Hematopoietic multipotent progenitor cell treated with erythropoietin and hydrocortisone succinate and interleukin-3 and kit ligand, for 4 days (in vitro differentiated cells): ENCODE results near the gene RIOK3.
"Not testable (repeated sequence)": the region's sequence is repeated elsewhere in the genome, so short reads cannot be mapped to it uniquely, and the experiment has no call there.

Source experiments
- DNase-seq: peaks from one replicate; pipeline ENCODE4 v3.0.0-alpha.2; 2015

RIOK3 gene

DNA sequence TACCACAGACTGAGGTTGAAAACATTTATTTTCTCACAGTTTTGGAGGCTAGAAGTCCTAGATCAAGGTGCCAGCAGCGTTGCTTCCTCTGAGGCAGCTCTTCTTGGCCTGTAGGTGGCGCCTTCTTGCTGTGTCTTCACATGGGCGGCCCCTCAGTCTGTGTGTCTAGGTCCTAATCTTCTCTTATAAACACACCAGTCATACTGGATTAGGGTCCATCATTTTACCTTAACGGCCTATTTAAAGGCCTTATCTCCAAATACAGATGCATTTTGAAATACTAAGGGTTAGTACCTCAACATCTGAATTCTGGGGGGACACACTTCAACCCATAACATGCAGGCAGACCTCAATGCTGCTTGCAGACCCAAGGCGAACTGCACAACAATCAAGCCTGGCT, 45.8 kb downstream of the RIOK3 start:
- DNase-seq = peak; percentile 95

DNA sequence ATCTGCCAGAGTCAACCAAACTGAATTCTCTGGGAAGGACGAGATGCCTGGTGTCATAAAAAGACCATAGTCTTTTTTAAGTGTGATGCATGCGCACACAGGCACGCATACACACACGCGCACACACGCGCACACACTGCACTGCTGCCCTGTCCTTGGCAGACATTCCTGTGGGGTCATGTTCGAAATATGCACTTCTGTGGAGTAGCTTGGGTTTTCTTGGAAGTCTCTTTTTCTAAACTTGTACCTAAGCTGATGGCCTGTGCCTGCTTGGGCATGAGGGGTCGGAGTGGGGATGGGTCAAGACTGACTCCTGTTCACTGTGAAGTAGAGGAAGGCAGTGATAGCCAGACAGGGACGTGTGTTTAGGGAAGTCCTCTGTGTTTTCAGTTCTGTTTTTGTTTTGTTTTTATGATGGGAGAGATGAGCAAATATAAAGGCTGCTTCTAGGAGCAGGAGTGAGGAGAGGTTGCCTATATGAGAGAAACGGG, 46.2 kb downstream of the RIOK3 start:
- peak; percentile 10 for DNase-seq

DNA sequence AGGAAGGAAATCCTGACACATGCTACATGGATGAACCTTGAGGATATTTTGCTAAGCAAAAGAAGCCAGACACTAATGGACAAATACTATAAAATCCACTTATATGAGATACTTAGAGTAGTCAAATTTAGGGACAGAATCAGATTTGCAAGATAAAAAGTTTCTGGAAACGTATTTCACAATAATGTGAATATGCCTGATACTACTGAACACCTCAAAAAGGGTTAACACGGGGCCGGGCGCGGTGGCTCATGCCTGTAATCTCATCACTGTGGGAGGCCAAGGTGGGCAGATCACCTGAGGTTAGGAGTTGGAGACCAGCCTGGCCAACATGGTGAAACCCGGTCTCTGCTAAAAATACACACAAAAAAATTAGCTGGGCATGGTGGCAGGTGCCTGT, 48.5 kb downstream of the RIOK3 start:
- DNase-seq = no peak

DNA sequence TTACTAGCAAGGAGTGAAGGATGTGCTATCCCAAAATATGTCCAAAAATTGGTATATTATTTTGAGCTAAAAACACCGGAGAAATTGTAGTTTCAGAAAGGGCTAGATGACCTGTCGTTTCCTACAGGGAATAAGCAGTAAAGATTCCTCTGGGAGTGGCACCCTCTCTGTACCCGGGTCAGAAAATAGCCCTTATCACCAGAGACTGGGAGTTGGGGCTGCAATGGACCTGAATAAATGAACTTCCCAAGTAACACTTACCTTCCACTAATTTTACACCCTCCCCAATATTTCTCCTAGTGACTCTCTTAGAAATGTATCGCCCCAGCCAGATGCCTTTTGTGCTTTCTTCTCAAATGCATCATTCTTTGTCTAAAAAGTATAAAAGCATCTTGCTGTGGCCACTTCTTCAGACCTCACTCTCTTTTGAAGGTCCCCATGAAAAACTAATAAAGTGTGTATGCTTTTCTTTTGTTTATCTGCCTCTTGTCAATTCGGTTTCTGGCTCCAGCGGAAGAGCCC, 49.5 kb downstream of the RIOK3 start:
- DNase-seq = no peak

DNA sequence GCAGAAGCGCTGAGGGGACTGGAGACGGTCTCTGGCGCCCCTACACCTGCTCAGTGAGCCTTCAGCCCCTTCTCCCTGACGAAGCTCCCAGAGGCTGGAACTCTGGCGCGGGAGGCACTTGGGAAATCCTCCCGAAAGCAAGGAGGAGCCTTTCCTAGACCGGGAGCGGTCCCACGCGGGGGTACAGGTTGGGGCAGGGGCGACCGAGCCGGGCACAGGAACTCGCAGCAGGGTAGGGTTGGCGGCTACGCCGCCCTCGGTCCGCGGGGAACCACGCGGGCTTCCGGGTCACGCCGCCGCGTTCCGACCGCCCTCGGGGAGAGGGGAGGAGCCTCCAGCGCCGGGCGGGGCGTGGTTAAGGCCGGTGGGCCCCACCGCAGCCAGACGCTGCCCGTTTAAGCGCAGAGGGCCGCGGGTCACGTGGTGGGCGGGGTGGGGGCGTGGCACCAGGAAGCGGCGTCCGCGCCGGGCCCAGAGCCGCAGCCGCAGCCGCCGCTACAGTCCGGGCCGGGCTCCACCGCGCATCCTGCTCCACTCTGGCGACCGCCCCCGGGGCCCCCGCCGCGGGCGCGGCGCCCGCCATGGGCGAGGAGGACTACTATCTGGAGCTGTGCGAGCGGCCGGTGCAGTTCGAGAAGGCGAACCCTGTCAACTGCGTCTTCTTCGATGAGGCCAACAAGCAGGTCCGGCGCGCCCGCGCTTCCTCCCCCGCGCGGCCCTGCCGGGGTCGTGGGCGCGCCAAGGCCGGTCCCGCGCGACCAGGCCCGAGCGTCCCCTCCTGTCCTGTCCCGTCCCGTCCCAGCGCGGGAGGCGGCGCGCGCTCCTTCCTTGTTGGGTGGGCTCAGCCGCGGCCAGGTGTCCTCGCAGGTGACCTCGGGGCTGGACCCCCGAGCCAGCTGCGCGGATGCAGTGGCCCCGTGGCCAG, 50.2 kb downstream of the RIOK3 start, which contains the start of gene RMC1:
RMC1 (plus strand) TSS at position 474 of the 925 bp plus-strand sequence; CDS start at position 582, 108 bp downstream.
- DNase-seq = peak; percentile 97

DNA sequence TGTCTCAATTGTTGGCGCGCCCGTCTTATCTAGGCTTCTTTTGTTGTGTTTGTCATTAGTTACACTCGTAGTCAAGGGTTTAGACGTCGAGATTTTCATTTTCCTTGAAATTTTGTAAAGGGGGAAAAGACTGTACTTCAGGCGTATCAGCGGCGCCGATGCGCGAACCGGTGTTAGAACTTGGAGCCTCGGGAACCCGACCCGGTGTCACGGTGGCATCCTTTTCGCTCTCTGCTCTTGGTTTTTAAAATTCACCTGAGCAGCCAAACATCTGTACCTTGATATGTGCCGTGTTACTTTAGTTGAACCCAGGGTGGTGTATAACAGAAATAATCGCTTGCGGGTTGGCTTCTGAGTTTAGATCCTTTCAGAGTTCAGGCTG, 50.9 kb downstream of the RIOK3 start:
- DNase-seq = peak; percentile 40

DNA sequence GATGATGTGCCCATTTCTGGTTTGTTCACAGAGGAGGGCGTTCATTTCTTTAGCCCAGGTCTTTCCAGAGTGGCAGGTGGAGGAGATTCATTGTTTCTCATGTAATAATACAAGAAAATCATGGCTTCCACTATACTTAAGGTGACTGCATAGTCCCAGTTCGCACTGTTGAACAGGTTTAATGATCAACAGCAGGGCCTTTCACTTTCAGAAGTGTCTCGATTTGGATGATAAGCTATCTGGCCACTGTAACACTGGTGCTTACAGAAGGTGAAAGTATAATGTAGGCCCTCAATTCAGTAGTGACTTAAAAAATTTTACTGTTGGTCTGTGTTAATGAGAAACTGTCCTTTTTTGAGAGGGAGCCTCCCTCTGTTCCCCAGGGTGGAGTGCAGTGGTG, 51.6 kb downstream of the RIOK3 start:
- DNase-seq = peak; percentile 14

DNA sequence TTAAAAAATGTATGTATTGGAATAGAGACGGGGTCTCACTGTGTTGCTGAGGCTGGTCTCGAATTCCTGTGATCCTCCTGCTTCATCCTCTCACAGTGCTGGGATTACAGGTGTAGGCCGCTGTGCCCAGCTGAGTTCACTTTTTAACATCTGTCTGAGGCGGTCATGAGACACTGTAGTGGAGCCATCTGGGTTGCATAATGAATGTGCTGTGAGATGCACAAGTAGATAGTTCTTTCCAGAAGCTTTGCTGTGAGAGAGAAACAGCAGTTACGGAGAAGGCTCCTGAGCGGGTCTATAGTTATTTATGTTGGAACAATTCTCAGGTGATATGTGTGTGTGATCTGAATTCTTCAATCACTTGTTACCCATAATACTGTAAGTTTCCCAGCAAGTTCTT, 53.3 kb downstream of the RIOK3 start:
- DNase-seq = no peak

DNA sequence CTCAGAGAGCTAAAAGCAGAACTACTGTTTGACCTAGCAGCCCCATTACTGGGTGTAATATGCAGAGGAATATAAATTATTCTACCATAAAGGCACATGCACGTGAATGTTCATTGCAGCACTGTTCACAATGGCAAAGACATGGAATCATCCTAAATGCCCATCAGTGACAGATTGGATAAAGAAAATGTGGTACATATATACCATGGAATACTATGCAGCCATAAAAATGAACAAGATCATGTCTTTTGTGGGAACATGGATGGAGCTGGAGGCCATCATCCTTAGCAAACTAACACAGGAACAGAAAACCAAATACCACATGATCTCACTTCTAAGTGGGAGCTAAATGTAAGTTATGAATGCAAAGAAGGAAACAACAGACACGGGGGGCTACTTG, 57.8 kb downstream of the RIOK3 start:
- not testable (repeated sequence) for DNase-seq

DNA sequence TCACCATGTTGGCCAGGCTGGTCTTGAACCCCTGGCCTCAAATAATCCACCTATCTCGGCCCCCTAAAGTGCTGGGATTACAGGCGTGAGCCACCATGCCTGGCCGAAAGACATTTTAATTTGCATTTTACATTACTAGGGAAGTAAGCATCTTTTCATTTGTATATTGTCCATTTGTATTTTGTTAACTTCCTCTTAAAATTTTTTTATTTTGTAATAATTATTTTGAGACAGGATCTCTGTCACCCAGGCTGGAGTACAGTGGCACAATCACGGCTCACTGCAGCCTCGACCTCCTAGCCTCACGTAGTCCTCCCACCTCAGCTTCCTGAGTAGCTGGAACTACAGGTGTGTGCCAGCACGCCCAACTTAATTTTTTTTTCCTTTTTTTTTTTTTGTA, 59.1 kb downstream of the RIOK3 start:
- not testable (repeated sequence) for DNase-seq

DNA sequence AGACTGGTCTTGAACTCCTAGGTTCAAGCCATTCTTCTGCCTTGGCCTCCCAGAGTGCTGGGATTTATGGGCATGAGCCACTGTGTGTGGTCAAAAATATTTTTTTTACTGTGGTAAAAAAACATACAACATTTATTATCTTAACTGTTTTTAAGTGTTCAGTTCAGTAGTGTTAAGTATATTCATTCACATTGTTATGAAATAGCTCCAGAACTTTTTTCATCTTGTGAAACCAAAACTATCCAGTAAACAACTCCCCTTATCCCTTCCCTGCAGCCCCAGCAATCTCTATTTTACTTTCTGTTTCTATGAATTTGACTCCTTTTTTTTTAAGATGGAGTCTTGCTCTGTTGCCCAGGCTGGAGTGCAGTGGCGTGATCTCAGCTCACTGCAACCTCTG, 59.6 kb downstream of the RIOK3 start:
- DNase-seq = no peak

DNA sequence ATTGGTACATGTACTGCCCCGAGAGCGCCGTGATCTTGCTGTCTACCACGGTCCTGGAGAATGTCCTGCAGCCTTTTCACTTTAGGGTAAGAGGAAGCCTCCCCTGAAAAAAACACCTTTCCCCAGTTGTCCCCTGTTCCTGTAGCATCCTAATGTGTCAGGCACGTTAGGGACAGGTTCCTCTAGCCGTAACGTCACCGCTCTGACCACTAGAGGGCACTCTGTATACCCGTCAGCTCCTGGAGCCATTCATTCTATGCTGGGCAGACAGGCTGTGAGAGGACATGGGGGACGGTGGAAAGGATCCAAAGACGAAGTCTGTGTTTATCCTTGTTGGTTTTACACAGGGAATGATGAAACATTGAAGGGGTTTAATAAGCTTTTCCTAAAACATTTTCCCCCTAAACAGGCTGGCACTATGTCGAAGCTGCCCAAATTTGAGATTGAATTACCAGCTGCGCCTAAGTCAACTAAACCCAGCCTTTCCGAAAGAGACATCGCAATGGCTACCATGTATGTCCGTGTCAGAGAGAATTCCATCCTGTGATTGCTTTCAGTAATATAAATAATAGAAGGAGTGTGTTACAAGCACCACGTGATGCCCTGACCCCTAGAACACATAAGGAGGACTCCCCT, 62.9 kb downstream of the RIOK3 start:
- peak; percentile 90 for DNase-seq

DNA sequence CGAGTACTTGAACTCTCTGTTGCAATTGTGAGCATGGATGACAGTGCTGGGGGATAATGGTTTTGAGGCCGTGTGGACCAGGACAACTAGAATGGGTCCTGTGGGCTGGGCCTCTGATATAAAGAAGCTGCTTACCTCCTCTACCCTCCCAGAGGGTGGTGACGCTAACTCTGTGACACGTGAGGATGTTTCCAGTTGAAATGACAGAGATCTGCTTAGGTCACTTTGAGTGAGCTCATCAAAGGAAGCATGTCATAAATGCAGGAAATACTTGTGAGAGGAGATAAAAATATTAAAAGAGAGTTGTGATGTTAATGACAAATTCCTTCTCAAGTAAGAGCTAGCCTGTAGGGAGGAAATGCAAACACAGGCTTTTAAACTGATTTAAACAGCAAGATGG, 66.6 kb downstream of the RIOK3 start:
- peak; percentile 24 for DNase-seq

DNA sequence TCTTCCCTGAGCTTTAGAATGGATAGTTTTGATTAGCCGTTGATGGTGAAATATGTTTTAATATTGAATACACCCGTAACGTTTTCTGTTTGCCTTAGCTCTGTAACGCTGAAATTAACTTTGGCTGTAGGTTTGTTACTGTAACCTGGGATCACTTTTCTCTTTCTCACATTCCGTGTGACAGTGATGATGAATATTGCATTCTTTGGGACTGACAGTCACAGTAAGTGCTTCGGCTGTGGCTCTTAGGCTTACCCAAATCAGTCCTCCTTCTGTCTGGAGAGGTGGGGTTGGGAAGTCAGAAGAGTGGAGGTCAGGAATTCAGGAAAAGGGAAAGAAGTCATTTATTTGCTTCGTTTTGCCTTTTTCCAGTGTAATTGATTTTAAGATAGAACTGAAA, 68.2 kb downstream of the RIOK3 start:
- no peak for DNase-seq

DNA sequence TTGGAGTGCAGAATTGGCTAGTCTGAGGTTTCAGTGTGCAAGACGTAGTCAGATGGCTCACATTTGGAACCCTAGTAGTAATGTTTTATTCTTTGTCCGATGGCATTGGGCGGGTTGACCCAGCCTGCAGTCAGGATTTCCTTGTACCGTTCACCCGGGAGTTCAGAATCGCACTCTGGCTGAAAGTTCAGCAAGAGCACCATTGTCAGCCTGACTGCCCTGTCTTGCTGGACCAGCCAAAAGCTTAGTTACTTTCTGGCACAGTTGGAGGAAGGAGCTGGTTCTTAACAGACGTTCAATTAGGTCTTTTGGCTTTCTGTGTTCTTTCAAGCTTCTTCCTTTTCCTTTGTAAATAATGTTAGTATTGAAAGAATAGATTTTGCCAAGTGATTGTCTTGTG, 68.8 kb downstream of the RIOK3 start:
- no peak for DNase-seq

DNA sequence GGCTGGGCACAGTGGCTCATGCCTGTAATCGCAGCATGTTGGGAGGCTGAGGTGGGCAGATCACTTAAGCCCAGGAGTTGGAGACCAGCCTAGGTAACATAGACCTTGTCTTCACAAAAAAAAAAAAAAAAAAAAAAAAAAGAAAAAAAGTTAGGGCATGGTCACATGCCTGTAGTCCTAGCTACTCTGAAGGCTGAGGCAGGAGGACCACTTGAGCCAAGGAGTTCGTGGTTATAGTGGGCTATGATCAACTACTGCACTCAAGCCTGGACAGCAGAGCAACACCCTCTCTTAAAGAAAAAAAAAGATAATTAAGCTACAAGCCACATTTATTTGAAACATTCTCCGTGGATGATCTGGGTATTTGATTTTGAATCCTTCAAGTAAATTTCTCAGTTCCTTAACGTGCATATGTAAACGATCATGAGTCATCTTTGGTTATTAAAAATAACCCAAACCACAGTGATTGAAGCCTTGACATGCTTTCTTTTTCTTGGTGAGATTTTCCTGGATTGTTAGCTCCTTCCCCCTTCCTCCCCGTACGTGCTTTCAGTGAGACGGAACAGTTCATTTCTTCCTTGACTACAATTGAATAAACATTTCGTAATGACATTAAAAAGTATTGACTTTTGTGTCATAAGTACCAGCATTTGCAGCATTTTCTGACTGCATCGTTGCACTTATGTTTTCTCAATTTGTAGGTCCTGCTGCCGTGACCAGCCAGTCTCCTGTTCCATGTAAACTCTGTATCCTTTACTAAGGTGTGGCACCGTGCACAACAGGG, 70.5 kb downstream of the RIOK3 start:
- DNase-seq = no peak

DNA sequence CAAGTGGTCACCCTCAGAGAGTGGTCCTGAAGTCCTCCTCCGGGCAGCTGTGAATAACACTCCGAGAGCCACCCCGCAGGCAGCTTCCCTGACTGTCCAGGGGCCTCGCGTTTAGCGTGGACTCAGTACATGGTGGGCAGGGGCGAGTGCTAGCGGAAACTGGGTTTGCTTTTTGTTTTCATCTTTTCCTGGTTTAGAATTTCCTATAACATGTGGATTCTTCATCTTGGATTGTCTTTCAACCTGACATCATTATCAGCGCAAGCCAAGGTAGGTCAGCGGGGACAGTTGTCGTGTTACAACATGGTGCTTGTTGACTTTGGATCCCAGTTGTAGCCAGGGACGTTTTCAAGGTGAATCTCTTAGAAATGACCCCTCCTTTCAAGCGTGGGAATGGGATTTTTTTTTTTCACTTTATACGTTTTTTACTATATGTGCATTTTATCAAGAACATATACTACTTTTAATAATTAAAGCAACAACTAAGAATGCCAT, 71.2 kb downstream of the RIOK3 start:
- no peak for DNase-seq

DNA sequence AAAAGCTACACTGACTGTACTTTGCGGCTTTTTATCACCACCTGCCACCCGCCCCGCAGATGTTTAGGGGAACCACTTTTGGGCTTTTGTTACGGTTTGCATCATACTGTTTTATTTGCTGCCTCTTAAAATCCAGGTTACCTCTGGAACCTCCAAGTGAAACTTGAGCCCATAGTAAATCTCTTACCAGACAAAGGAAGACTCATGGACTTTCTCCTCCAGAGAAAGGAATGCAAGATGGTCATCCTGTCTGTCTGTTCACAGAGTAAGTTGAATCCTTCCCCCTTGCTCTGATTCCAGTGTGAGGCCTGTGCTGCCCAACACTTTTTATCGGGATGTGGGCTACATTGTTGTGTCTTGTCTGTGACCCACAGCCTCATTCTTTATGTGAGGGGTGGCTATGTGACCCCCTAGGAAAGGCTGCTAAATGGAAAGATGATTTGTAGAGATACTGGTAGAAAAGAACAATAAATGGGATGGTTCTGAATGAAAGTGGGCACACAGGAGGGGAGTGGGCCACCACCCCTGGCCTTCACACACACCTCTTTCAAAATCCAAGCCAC, 73.5 kb downstream of the RIOK3 start:
- no peak for DNase-seq

DNA sequence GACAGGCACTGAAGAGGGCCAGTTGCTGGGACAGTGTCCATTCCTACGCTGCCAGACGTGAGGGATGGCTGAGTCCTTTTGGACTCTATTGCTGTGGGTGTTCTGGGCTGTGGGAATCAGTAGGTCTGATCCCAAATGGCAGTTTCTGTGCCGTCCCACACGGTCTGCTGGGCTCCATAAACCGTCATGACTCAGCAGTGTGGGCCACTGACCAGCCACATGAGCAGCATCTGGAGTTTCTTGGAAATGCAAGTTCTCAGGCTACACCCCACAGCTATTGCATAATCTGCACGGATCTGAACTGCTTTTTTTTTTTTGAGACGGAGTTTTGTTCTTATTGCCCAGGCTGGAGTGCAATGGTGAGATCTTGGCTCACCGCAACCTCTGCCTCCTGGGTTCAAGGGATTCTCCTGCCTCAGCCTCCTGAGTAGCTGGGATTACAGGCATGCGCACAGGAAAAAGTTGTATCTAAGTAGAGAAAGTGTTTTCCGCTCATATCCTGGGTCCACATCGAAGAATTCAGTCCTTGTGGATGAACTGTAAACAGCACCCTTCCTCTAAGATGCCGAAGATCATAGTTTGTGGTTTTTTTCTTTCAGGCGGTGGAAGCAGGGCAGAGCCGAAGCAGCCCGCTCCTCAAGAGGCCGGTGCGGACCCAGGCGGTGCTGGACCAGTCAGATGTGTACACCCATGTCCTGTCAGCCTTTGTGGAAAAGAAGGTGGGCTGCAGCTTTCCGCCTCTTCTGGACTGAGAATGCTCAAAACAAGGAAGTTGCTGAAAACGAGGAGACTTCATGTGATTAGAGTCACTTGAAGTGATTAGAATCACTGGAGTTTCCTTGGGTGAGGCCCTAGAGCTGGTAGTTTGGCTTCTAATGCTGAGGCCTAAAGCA, 75.7 kb downstream of the RIOK3 start:
- DNase-seq = peak; percentile 45

DNA sequence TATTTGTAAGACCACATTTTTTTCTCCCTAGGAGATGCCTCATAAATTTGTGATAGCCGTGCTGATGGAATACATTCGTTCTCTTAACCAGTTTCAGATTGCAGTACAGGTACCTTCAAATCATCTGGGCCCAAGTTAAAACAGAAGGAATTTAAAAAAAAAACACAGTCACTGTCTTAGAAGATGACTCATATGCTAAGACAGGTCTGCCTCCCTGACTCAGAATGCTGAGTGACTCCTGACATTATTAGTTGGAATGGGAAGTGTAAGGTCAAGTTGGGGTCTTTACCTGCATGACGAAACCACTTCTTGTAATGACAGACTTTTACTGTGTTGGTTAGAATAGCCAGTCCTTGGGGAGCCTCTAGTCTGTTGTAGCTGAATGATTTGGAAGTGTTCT, 76.5 kb downstream of the RIOK3 start:
- DNase-seq = no peak

DNA sequence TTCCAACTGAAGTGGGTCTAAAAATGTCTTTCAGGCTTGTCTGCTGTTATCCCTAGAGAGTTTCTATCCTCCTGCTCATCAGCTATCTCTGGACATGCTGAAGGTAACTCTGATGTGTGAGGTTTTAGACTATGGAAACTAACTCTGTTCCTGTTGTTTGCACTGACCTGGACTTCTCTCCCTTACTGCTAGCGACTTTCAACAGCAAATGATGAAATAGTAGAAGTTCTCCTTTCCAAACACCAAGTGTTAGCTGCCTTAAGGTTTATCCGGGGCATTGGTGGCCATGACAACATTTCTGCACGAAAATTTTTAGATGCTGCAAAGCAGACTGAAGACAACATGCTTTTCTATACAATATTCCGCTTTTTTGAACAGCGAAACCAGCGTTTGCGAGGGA, 77.1 kb downstream of the RIOK3 start:
- no peak for DNase-seq
